Inflammatory macrophage treated with lipopolysaccharide for 4 hours (primary cell): ENCODE measurements around the gene ZNF219.
A peak's percentile ranks its signal among the peaks of the same experiment; 100 is the strongest.

Source experiments
- DNase-seq: peaks from one replicate; pipeline ENCODE4 v3.0.0-alpha.2; 2020

The ZNF219 gene

GRCh38 chr14:21084998-21085853 is 13.2 kb downstream of the ZNF219 start:
- DNase-seq, result peak; percentile 81

- no peak for DNase-seq
Measured at GRCh38 chr14:21084396-21084795, 14.1 kb downstream of the ZNF219 start.

- no peak for DNase-seq
Measured at GRCh38 chr14:21083565-21084325, 14.7 kb downstream of the ZNF219 start.

- no peak for DNase-seq
Measured at GRCh38 chr14:21081521-21082142, 16.8 kb downstream of the ZNF219 start.

- no peak for DNase-seq
Measured at GRCh38 chr14:21078726-21079125, 19.7 kb downstream of the ZNF219 start.

- DNase-seq, result no peak
Measured at GRCh38 chr14:21078287-21078686, 20.2 kb downstream of the ZNF219 start.

GRCh38 chr14:21077672-21078071 is 20.8 kb downstream of the ZNF219 start:
- DNase-seq, result no peak

GRCh38 chr14:21075719-21076437 is 22.6 kb downstream of the ZNF219 start:
- DNase-seq, result no peak

- DNase-seq, result no peak
Measured at GRCh38 chr14:21074398-21075272, 23.8 kb downstream of the ZNF219 start.

GRCh38 chr14:21073921-21074320 is 24.5 kb downstream of the ZNF219 start:
- no peak for DNase-seq

GRCh38 chr14:21072781-21073339 is 25.6 kb downstream of the ZNF219 start:
- DNase-seq, result no peak

GRCh38 chr14:21072031-21072473 is 26.4 kb downstream of the ZNF219 start:
- DNase-seq, result peak; percentile 82

GRCh38 chr14:21071225-21072030 is 27.0 kb downstream of the ZNF219 start:
- DNase-seq, result peak; percentile 85

GRCh38 chr14:21070610-21071224 is 27.7 kb downstream of the ZNF219 start:
- DNase-seq, result peak; percentile 23

GRCh38 chr14:21070083-21070609 is 28.3 kb downstream of the ZNF219 start, which contains the start of gene ARHGEF40:
Gene ARHGEF40, plus strand, starts transcription at chr14:21070304. Its CDS starts 93 bp downstream, at chr14:21070397.
- DNase-seq, result peak; percentile 36

- no peak for DNase-seq
Measured at GRCh38 chr14:21069388-21070082, 28.9 kb downstream of the ZNF219 start.

GRCh38 chr14:21068521-21069387 is 29.7 kb downstream of the ZNF219 start:
- peak; percentile 56 for DNase-seq
